Measurements from ENCODE around the gene TRAK2. TPM values are rescaled to one million over a fixed set of nuclear protein-coding genes. Genes with fewer than 3 reads are reported as not detected.

Gene TRAK2
- total and polyA plus RNA-seq, 9 of the 15 experiments (the other 6 are each of a cell fraction or from before 2014, with no cell fraction given): 3.4 to 10.4 (median 7.3) TPM

- Histone ChIP-seq H3K36me3 (ENCODE audit: control insufficient read depth, insufficient read depth, low read length) (no peaks in the 10 kb centered on the region), H3K9me3 (replicated peaks; ENCODE audit: control insufficient read depth, insufficient read depth, low read depth, low read length) (no peaks in the 10 kb centered on the region), H3K4me1 (replicated peaks in 1 of 2; ENCODE audit: control insufficient read depth in 2 of 2, insufficient read depth in 2 of 2, low read length in 2 of 2) (peaks cover 11 to 17% of the 10 kb centered on the region in 2 experiments; a peak in 3 of 5 replicates), H4K20me1 (replicated peaks; ENCODE audit: control insufficient read depth, insufficient read depth, low read length) (no peaks in the 10 kb centered on the region), H3K4me3 (no peak overlapping the region), H3K9ac (ENCODE audit: insufficient read depth in 1 of 2, low read depth in 2 of 2, low read length in 2 of 2) (no peak overlapping the region), H3K9me1 (ENCODE audit: control insufficient read depth, insufficient read depth, low read length) (no peaks in the 10 kb centered on the region), H3K4me2 (ENCODE audit: insufficient read depth, low read length) (no peak overlapping the region), H2AFZ (ENCODE audit: low read depth, low read length) (no peak overlapping the region), H3K27me3 (ENCODE audit: control insufficient read depth in 2 of 2, insufficient read depth in 2 of 2, low read length in 2 of 2) (no peaks in the 10 kb centered on the region), H3K79me2 (ENCODE audit: control insufficient read depth, insufficient read depth, low read length) (peaks cover 18% of the 10 kb centered on the region), H3K27ac (ENCODE audit: extremely low read depth, low read depth, low read length) (no peak overlapping the region)
- in situ Hi-C loops (cut with MboI): no loop called here
- ATAC-seq (no peak), FAIRE-seq (no peak), DNase-seq (ENCODE audit: extremely low read depth in 1 of 4, low spot score in 3 of 4) (no peak)
- BruUV-seq (replicated peaks): no TSS peak
- 100% methylated on average over 1 of the region's 1 CpG for WGBS (ENCODE audit: insufficient coverage, low coverage, missing lambda C conversion rate)
- CTCF ChIA-PET (ENCODE audit: low intra/inter-chr PET ratio): no interaction called here
- intact Hi-C loops (cut with micrococcal nuclease): no loop called here
- POLR2A ChIA-PET: no interaction called here
- TF ChIP-seq CEBPB (tag; IDR thresholded peaks at IDR 0.05) (no peak), CSDE1 (IDR thresholded peaks at IDR 0.05) (no peak), ELF1 (tag; IDR thresholded peaks at IDR 0.05) (no peak), NFIC (IDR thresholded peaks at IDR 0.05) (no peak), NCOA4 (IDR thresholded peaks at IDR 0.05; ENCODE audit: partially characterized antibody) (no peak), VEZF1 (CRISPR knock-in tag; IDR thresholded peaks at IDR 0.05) (no peak), CBFA2T3 (IDR thresholded peaks at IDR 0.05) (peak; percentile 41; the same call in 1 of the 2 replicates), RCOR1 (IDR thresholded peaks at IDR 0.05; ENCODE audit: borderline replicate concordance in 1 of 2, low read depth in 2 of 2, low read length in 2 of 2) (0 out of 4 replicates have a peak, but pooled peaks of 1 of the 2 experiments have one; percentile 27), ETV1 (tag; conservative IDR thresholded peaks at IDR 0.05; ENCODE audit: low read depth) (no peak), GTF3C2 (IDR thresholded peaks at IDR 0.05; ENCODE audit: borderline replicate concordance, extremely low read depth, insufficient read length) (no peak), CREB3 (tag; conservative IDR thresholded peaks at IDR 0.05; ENCODE audit: low read depth) (no peak), POLR2A (conservative IDR thresholded peaks at IDR 0.05) (no peak), KHSRP (IDR thresholded peaks at IDR 0.05) (no peak), TEAD4 (IDR thresholded peaks at IDR 0.05; ENCODE audit: low read length) (0 out of 2 replicates have a peak, but pooled peaks have one; percentile 23), TEAD4 (CRISPR knock-in tag; IDR thresholded peaks at IDR 0.05; ENCODE audit: borderline replicate concordance) (no peak), HMBOX1 (IDR thresholded peaks at IDR 0.05) (peak; percentile 38), EHMT2 (IDR thresholded peaks at IDR 0.05) (no peak), ETS2 (tag; IDR thresholded peaks at IDR 0.05; ENCODE audit: borderline replicate concordance, poor library complexity, severe bottlenecking) (no peak)
Observed at GRCh38 chr2:201447086-201447485, 4.2 kb downstream of the TRAK2 start.

Measured in K562 (cell line).